Endothelial cell (in vitro differentiated cells): Measurements from ENCODE around the gene GPR15LG. TPM values are rescaled to one million over a fixed set of nuclear protein-coding genes. Genes with fewer than 3 reads are reported as not detected.

Experiments
- DNase-seq: peaks from one replicate; pipeline ENCODE4 v3.0.0; 2021; ENCODE audit warnings: low spot score
- H3K27ac Mint-ChIP-seq: one replicate; pipeline ENCODE4 v1.8.0; 2021; ENCODE audit warnings: mixed read lengths, inconsistent platforms; ENCODE audit not compliant: unreplicated experiment
- H3K27me3 Mint-ChIP-seq: one replicate; pipeline ENCODE4 v1.8.0; 2021; ENCODE audit warnings: mild to moderate bottlenecking, moderate library complexity, mixed read lengths, inconsistent platforms; ENCODE audit not compliant: unreplicated experiment
- H3K36me3 Mint-ChIP-seq: one replicate; pipeline ENCODE4 v1.8.0; 2021; ENCODE audit warnings: mild to moderate bottlenecking, low read depth, mixed read lengths, inconsistent platforms; ENCODE audit not compliant: unreplicated experiment
- H3K4me1 Mint-ChIP-seq: one replicate; pipeline ENCODE4 v1.8.0; 2021; ENCODE audit warnings: mild to moderate bottlenecking, mixed read lengths, inconsistent platforms; ENCODE audit not compliant: unreplicated experiment
- H3K4me3 Mint-ChIP-seq: one replicate; pipeline ENCODE4 v1.8.0; 2021; ENCODE audit warnings: mild to moderate bottlenecking, mixed read lengths, inconsistent platforms; ENCODE audit not compliant: unreplicated experiment
- H3K9me3 Mint-ChIP-seq: one replicate; pipeline ENCODE4 v1.8.0; 2021; ENCODE audit warnings: mixed read lengths, inconsistent platforms; ENCODE audit not compliant: unreplicated experiment
- total RNA-seq: library from RNA; stranded (reverse); fragmentation: NEBNext Ultra II Directional; extraction: Animal tissue kit (Norgen Biotek cat#: 25700); gene quantifications from one replicate; pipeline ENCODE4 v1.2.1, GENCODE V29; 2021; ENCODE audit not compliant: unreplicated experiment
- TF ChIP-seq, protein P1 (sequence below): fragments of 200-600 bp; sonication (generic); IDR thresholded peaks from one replicate; pipeline ENCODE4 v1.5.0; 2021; ENCODE audit warnings: antibody characterized with exemption; ENCODE audit not compliant: unreplicated experiment

Gene GPR15LG
- total RNA-seq, 1 donor from 2014 or later: not detected

DNA sequence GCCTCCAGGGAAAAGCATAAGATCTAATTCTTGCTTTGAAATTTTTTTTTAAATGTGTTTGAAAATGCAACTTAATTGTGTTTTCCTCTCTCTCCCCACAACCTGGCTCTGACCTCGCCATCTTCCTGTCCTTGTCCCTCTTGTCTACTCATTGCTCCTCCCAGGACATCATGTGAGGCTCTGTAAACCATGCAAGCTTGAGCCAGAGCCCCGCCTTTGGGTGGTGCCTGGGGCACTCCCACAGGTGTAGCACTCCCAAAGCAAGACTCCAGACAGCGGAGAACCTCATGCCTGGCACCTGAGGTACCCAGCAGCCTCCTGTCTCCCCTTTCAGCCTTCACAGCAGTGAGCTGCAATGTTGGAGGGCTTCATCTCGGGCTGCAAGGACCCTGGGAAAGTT is 10.9 kb downstream of the GPR15LG start:
- H3K27me3 Mint-ChIP-seq: peaks cover 8% of the 10 kb centered on the region
- H3K4me1 Mint-ChIP-seq: no peaks in the 10 kb centered on the region
- no peak overlapping the region for H3K4me3 Mint-ChIP-seq
- TF ChIP-seq, protein P1, sequence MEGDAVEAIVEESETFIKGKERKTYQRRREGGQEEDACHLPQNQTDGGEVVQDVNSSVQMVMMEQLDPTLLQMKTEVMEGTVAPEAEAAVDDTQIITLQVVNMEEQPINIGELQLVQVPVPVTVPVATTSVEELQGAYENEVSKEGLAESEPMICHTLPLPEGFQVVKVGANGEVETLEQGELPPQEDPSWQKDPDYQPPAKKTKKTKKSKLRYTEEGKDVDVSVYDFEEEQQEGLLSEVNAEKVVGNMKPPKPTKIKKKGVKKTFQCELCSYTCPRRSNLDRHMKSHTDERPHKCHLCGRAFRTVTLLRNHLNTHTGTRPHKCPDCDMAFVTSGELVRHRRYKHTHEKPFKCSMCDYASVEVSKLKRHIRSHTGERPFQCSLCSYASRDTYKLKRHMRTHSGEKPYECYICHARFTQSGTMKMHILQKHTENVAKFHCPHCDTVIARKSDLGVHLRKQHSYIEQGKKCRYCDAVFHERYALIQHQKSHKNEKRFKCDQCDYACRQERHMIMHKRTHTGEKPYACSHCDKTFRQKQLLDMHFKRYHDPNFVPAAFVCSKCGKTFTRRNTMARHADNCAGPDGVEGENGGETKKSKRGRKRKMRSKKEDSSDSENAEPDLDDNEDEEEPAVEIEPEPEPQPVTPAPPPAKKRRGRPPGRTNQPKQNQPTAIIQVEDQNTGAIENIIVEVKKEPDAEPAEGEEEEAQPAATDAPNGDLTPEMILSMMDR: no peak
- DNase-seq: no peak
- no peaks in the 10 kb centered on the region for H3K36me3 Mint-ChIP-seq
- no peaks in the 10 kb centered on the region for H3K9me3 Mint-ChIP-seq
- no peak overlapping the region for H3K27ac Mint-ChIP-seq

DNA sequence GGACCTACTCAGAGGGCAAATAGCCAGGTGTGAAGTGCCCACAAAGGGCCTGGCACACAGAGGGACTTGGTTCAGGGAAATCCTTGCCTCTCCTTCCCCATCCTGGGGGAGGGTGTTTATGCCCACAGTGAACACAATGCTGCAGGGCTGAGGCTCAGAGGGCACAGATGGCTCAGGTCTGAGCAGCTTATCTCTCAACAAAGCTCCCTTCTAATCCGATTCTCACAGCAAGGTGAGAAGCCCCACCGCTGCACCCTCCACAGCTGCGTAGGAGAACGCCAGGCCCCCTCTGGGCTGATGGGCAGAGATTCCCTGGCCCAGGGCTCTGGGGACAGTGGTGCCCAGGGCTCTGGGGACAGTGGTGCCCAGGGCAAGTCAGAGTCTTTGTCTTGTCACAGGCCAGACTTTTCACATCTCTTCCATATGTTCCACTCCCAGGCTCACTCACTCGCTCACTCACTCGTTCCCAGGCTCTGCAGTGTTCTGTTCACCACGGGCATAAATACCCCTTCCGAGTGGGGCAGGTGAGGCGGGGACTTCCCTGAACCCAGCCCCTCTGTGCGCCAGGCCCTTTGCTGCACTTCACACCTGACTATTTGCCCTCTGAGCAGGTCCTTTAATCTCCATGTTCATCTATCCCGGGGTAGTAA is 12.1 kb downstream of the GPR15LG start:
- H3K27me3 Mint-ChIP-seq: peaks cover 8% of the 10 kb centered on the region
- no peaks in the 10 kb centered on the region for H3K4me1 Mint-ChIP-seq
- no peak for DNase-seq
- no peaks in the 10 kb centered on the region for H3K36me3 Mint-ChIP-seq
- TF ChIP-seq, protein P1: no peak
- H3K9me3 Mint-ChIP-seq: no peaks in the 10 kb centered on the region
- no peak overlapping the region for H3K27ac Mint-ChIP-seq
- no peak overlapping the region for H3K4me3 Mint-ChIP-seq

DNA sequence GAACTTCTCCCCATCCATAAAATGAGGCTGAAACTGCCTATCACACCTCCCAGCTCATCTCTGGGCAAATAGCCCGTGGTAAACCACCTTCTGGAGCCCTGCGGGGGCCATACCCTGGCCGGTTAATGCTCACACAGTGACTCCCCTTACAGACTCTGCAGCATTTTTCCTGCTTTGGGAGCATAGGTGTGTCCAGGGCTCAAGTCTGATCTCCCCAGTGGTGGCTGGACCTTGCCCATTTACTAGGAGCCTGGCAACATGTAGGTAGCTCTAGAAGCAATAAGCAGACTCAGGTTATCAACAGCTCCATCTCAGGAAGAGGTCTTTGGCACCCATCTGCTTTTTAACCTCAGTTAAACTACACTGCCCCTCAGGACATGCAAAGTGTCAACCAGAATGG is 15.2 kb downstream of the GPR15LG start:
- no peaks in the 10 kb centered on the region for H3K9me3 Mint-ChIP-seq
- H3K27me3 Mint-ChIP-seq: peaks cover 11% of the 10 kb centered on the region
- H3K4me3 Mint-ChIP-seq: no peak overlapping the region
- TF ChIP-seq, protein P1: no peak
- DNase-seq: no peak
- H3K27ac Mint-ChIP-seq: no peak overlapping the region
- H3K4me1 Mint-ChIP-seq: no peaks in the 10 kb centered on the region
- no peaks in the 10 kb centered on the region for H3K36me3 Mint-ChIP-seq

DNA sequence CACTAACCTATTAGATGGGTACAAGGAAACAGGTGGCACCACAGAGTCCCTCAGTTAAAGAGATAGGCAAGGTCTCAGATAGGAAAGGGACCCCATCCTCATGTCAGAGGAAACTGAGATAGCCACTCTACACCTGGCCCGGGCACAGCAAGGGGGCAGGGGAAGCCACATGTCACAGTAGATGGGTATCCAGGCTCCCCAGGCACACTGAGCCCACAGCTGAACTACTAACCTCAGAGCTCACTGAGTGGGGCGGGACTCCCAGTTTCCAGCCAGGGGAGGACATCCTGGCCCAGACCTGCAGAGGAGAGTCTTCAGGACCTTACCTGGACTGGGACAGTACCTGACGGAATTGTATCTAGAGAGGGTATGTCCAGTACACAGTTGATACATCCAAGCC is 17.0 kb downstream of the GPR15LG start:
- Mint-ChIP-seq H3K4me1 (no peaks in the 10 kb centered on the region), H3K36me3 (no peaks in the 10 kb centered on the region), H3K27me3 (peaks cover 11% of the 10 kb centered on the region), H3K9me3 (no peaks in the 10 kb centered on the region), H3K4me3 (no peak overlapping the region), H3K27ac (no peak overlapping the region)
- TF ChIP-seq, protein P1: no peak
- no peak for DNase-seq

DNA sequence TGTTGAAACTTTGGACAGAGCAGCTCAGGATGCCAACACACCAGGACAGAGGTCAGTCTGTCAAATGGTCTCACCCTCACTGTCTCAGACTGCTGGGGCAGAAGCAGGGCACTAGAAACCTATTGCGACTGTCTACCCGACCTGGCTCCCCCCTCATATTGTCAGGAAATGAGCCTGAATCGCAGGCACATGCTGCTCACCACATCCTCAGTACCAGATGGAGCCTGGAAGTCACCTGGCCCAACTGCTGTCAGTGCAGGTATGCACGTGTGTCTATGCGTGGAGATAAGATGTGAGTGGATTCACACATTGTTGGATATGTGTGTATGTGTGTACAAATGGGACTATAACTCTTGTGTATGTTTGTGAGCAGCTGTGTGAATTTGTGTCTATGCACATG is 17.5 kb downstream of the GPR15LG start:
- no peaks in the 10 kb centered on the region for H3K4me1 Mint-ChIP-seq
- TF ChIP-seq, protein P1: no peak

More for the DNA sequence above, 17.5 kb downstream of the GPR15LG start:
- peaks cover 11% of the 10 kb centered on the region for H3K27me3 Mint-ChIP-seq
- no peaks in the 10 kb centered on the region for H3K9me3 Mint-ChIP-seq
- no peak overlapping the region for H3K4me3 Mint-ChIP-seq
- H3K36me3 Mint-ChIP-seq: no peaks in the 10 kb centered on the region
- no peak for DNase-seq
- no peak overlapping the region for H3K27ac Mint-ChIP-seq
